ENCODE data around the gene OR10A6.

Gene OR10A6

GRCh38 chr11:7931168-7931567, at the start of gene OR10A6:
OR10A6 (minus strand) TSS chr11:7931268; CDS start chr11:7928662, 2,606 bp downstream.
- DNase-seq, result no peak

- DNase-seq, result peak; percentile 2
Measured at GRCh38 chr11:7977232-7977917, 46.3 kb upstream of the OR10A6 start.

- DNase-seq, result no peak
Measured at GRCh38 chr11:7974668-7975067, 43.6 kb upstream of the OR10A6 start.

GRCh38 chr11:7973011-7973410, 41.9 kb upstream of the OR10A6 start:
- DNase-seq, result no peak

GRCh38 chr11:7971846-7972245, 40.8 kb upstream of the OR10A6 start:
- no peak for DNase-seq

GRCh38 chr11:7969756-7970646, 38.9 kb upstream of the OR10A6 start:
- DNase-seq, result no peak

GRCh38 chr11:7968686-7969085, 37.6 kb upstream of the OR10A6 start:
- no peak for DNase-seq

- DNase-seq, result no peak
Measured at GRCh38 chr11:7967826-7968225, 36.8 kb upstream of the OR10A6 start.

GRCh38 chr11:7967097-7967496, 36.0 kb upstream of the OR10A6 start:
- DNase-seq, result no peak

- DNase-seq, result peak; percentile 9
Measured at GRCh38 chr11:7965386-7965785, 34.3 kb upstream of the OR10A6 start, which contains the start of gene NLRP10. NLRP10 (minus strand) TSS chr11:7965447; CDS start chr11:7963495, 1,952 bp downstream.

GRCh38 chr11:7964873-7965272, 33.8 kb upstream of the OR10A6 start:
- DNase-seq, result no peak

- DNase-seq, result no peak
Measured at GRCh38 chr11:7964261-7964660, 33.2 kb upstream of the OR10A6 start.

GRCh38 chr11:7955191-7955590, 24.1 kb upstream of the OR10A6 start:
- DNase-seq, result no peak

GRCh38 chr11:7949934-7950333, 18.9 kb upstream of the OR10A6 start:
- DNase-seq, result no peak

GRCh38 chr11:7944123-7944522, 13.1 kb upstream of the OR10A6 start:
- DNase-seq, result no peak

GRCh38 chr11:7941608-7942007, 10.5 kb upstream of the OR10A6 start, which contains the start of gene OR10A3:
OR10A3 (minus strand) TSS chr11:7941708; CDS start chr11:7939520, 2,188 bp downstream.
- DNase-seq, result no peak

GRCh38 chr11:7941146-7941545, 10.1 kb upstream of the OR10A6 start:
- DNase-seq, result no peak

GRCh38 chr11:7936615-7937014, 5.5 kb upstream of the OR10A6 start:
- no peak for DNase-seq

GRCh38 chr11:7927635-7928034, 3.4 kb downstream of the OR10A6 start:
- DNase-seq, result no peak

- DNase-seq, result no peak
Measured at GRCh38 chr11:7924536-7924935, 6.5 kb downstream of the OR10A6 start.

GRCh38 chr11:7918141-7918540, 12.9 kb downstream of the OR10A6 start:
- DNase-seq, result no peak

GRCh38 chr11:7911011-7911410, 20.1 kb downstream of the OR10A6 start:
- DNase-seq, result no peak

- DNase-seq, result no peak
Measured at GRCh38 chr11:7910286-7910788, 20.7 kb downstream of the OR10A6 start.
